HG02610 (cell line): ENCODE results near the gene KCNK5.

Source experiments
- ATAC-seq: cut with Tn5 transposase; IDR thresholded peaks from one replicate; pipeline ENCODE4 v1.9.1; 2021; ENCODE audit warnings: mild to moderate bottlenecking, moderate library complexity; ENCODE audit not compliant: unreplicated experiment

Gene KCNK5

DNA sequence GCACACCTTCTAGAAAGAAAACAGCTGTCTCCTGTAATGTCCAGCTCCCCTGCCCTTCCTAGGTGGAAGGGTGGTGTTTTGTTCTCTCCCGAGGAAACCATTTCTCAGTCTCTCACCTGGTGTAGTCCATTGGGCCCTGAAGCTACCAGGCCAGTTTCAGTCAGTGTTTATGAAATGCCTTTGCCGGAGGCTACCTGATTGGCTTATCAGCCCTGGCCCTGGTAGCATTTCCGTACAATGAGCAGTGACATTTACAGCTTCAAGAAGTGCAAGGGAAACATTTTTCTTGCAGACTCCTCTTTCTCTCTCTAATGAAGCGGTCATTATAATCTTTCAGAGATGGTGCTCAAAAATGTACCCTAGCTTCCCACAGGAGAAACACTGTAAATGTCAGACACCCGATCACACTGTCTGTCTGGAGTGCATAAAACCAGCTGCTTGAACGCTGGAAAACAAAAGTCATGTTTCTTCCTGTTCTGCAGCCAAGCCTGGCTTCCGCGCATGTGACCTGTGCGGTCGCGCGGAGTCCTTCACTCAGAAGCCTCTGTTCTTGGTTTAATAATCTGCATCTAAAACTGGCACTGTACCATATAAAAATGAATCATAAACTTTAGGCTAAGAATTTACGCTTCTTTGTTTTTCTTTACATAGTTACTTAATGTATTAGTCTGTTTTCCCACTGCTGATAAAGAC lies 85.9 kb downstream of the KCNK5 start:
- no peak for ATAC-seq

DNA sequence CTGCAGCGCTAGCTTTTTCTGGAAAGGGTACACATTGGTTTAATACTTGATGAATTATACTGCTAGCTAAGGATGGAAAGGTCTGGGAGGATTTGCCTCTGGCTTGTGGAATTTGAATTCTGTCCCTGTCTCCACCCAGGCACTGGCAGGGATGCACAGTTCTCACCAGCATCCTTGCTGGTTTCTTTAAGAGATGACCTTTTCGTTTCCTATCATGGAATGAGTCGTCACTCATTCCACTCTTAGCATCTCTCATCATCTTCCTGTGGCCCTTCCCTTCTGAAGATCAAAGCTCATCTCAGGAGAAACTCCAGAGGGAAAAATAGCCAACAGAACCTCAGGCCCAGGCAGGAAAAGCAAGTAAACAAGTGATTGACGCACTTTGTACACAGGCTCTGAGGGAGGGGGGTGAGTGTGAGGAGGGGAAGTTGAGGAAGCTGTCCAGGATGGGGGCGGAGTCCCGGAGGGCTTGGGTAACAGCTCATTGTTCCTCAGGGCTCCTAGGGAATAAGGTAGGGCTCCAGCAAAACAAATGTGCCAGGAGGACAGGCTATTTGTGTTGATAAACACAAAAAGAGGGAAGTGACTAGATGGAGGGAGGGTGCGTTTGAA lies 88.6 kb downstream of the KCNK5 start:
- ATAC-seq, result no peak
